GM12872 (cell line): ENCODE data around the gene FOLR3.

Source experiments
- TF ChIP-seq, protein P1 (sequence below): IDR thresholded peaks from 3 replicates; pipeline ENCODE4 v1.5.1; 2011; ENCODE audit warnings: low read depth, mild to moderate bottlenecking, low read length, moderate library complexity; ENCODE audit not compliant: insufficient read depth

FOLR3 gene

DNA sequence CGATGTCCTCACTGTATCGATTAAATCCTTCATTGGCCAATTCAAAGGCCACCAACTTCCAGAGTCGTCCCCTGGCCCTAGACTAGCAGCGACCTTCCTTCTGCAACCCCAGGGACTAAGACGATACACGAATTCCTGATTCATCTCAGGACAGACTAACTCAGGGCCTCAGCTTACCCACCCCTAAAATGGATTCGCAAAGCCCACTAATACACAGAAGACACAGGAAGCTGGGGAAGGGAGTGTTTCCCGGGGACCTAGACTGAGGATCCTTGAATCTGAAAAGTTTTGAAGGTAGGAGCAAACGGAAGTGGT, 32.9 kb upstream of the FOLR3 start:
- TF ChIP-seq, protein P1, sequence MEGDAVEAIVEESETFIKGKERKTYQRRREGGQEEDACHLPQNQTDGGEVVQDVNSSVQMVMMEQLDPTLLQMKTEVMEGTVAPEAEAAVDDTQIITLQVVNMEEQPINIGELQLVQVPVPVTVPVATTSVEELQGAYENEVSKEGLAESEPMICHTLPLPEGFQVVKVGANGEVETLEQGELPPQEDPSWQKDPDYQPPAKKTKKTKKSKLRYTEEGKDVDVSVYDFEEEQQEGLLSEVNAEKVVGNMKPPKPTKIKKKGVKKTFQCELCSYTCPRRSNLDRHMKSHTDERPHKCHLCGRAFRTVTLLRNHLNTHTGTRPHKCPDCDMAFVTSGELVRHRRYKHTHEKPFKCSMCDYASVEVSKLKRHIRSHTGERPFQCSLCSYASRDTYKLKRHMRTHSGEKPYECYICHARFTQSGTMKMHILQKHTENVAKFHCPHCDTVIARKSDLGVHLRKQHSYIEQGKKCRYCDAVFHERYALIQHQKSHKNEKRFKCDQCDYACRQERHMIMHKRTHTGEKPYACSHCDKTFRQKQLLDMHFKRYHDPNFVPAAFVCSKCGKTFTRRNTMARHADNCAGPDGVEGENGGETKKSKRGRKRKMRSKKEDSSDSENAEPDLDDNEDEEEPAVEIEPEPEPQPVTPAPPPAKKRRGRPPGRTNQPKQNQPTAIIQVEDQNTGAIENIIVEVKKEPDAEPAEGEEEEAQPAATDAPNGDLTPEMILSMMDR: no peak

GRCh38 chr11:72102946-72103753, 32.4 kb upstream of the FOLR3 start, which contains the start of gene LAMTOR1:
Gene LAMTOR1, minus strand, starts transcription at chr11:72103297. Its CDS starts 73 bp downstream, at chr11:72103224.
- TF ChIP-seq, protein P1: peak; percentile 53

GRCh38 chr11:72103754-72104167, 31.8 kb upstream of the FOLR3 start:
- TF ChIP-seq, protein P1: no peak

- TF ChIP-seq, protein P1: no peak
Observed at GRCh38 chr11:72105888-72106287, 29.6 kb upstream of the FOLR3 start, which contains the start of gene TOMT. Gene TOMT, plus strand, starts transcription at chr11:72105924. Its CDS starts 28 bp downstream, at chr11:72105952.

DNA sequence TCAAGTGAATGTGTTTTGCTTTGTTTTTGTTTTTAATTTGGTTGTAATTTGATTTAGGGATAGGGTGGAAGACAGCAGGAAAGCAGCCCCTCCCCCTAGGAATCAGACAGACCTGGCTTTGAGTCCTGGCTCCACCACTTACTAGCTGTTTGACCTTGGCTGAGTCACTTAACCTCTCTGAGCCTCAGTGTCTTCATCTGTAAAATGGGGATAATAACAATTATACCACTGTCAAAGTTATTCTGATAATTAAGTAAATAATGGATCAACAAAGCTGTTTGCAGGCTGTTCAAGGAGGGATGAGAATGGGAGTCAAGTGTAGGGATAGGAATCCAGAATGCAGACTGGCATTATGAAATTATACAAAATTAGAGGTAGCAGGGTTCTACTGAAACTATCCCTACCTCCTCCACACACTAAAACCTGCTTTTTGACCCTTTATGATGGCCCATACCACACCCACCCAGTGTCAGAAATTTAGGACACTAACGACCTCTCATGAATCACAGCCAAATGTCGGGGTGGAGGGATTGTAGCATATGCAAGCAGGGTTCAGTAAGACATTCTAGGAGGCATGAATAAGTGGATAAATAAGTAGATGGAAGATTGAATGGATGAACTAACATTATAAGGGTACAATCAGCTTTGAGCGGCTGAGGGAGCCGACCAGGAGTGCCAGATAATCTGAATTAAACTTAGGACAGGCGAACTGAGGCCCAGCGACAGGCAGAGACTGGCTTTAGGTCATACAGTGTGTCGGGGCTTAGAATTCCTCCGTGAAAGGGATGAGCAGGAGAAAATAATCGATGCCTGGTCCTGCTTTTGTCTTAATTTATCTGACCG, 24.0 kb upstream of the FOLR3 start:
- TF ChIP-seq, protein P1: no peak

DNA sequence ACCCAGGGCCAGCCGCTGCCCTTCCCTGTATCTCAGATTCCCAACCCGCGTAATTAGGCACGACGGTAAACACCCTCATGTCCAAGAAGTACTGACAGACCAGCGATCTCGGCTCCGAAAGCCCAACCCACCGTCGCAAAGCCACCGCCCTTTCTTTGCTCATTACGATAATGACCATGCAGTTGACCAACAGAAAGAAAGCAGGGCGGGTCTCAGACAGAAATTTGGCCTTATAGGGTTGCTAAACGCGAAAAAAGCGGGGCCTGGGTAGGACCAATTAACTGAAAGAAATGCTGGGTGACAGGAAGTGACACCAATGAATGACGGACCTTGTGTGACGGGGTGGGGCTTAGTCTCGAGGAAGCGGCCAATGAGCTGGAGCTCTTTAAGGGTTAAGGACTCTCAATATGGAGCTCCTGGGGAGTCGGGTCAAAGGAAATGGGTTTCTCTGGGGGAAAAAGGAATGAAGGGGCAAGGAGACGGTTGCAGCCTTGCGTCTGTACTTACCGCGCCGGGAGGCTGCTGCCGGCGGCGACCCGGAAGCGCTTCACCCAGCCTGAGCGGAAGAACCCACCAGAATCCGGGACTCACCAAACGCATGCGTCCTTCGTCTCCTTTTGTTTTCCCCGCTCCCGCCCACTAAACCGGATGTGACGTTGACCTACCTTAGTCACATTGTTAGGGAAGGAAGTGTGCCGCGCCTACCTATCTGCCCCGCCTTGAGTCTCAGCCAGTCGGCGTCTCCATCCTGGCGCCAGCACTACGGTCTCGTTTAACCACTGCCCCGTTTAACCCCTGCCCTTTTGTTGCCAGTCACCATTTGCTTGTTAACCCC, 23.2 kb upstream of the FOLR3 start, which contains the start of gene ANAPC15:
Gene ANAPC15 (minus strand): TSS at position 553 of the 835 bp plus-strand sequence. CDS start 1,419 bp downstream, outside the sequence.
- TF ChIP-seq, protein P1: no peak
